ENCODE data around the gene DDX49. TPM values are rescaled to one million over a fixed set of nuclear protein-coding genes. Genes with fewer than 3 reads are reported as not detected.
"Not testable (repeated sequence)": the region's sequence is repeated elsewhere in the genome, so short reads cannot be mapped to it uniquely, and the experiment has no call there.

Gene DDX49
- total RNA-seq, 1 experiment from 2014 or later: 47.9 TPM

DNA sequence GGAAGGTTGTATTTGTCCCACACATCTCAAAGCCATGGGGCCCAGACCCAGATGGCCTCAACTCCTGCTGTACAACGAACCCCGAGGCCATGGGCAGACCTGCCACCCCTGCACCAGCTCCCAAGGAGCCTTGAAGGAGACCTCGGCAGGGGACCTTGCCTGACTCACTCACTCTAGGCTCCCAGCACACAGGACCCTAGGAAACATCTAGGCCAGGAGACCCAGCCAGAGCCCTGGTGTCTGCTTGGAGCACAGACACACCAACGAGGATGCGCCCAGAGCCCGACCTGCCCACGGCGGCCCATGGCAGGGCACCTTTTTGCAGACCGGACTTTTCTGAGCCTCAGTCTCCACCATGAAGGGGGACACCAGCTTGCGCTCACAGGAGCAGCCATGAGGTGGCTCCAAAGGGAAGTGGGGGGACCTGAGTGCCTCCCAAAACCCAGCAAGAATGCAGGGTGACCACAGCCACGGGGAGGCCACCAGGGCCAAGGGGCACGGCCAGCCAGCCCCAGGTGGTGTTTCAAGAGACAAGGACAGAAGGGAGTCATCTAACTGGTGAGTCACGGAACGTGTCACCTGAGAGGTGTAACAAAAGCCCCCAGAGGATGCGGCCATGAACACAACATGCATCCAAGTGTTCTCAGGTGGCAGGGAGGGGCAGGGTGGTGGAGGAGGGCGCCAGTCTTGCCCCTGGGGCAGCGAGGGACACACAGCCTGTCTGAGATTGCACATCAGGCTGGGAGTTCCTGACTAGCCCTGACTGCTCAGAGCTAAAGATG is 18.6 kb upstream of the DDX49 start:
- ChIA-PET CTCF (interaction anchor here (1.3 kb wide), 1 partner anchor 54 kb away, joined by 4 read pairs; no protein-coding TSS in a partner anchor), POLR2A (no interaction called here)
- Mint-ChIP-seq H3K4me1 (no peaks in the 10 kb centered on the region), H3K9me3 (no peaks in the 10 kb centered on the region), H3K27me3 (ENCODE audit: low read depth) (peaks cover 16% of the 10 kb centered on the region), H3K4me3 (no peak overlapping the region), H3K27ac (no peak overlapping the region), H3K36me3 (peaks cover 5% of the 10 kb centered on the region; the same call in 1 of the 2 replicates)
- TF ChIP-seq CREM (CRISPR knock-in tag; IDR thresholded peaks at IDR 0.05) (no peak), ZNF512 (CRISPR knock-in tag; IDR thresholded peaks at IDR 0.05; ENCODE audit: borderline replicate concordance) (no peak), ZNF416 (CRISPR knock-in tag; IDR thresholded peaks at IDR 0.05) (no peak), ZNF138 (CRISPR knock-in tag; conservative IDR thresholded peaks at IDR 0.05) (no peak), FOXP1 (CRISPR knock-in tag; IDR thresholded peaks at IDR 0.05; ENCODE audit: borderline replicate concordance) (no peak), JUN (CRISPR knock-in tag; IDR thresholded peaks at IDR 0.05) (no peak), NFE2L1 (CRISPR knock-in tag; IDR thresholded peaks at IDR 0.05) (no peak), ZNF263 (CRISPR knock-in tag; IDR thresholded peaks at IDR 0.05; ENCODE audit: low read depth) (no peak), OVOL2 (CRISPR knock-in tag; IDR thresholded peaks at IDR 0.05; ENCODE audit: borderline replicate concordance) (no peak), FOXJ3 (CRISPR knock-in tag; IDR thresholded peaks at IDR 0.05; ENCODE audit: borderline replicate concordance) (no peak)
- TF ChIP-seq, protein P1, sequence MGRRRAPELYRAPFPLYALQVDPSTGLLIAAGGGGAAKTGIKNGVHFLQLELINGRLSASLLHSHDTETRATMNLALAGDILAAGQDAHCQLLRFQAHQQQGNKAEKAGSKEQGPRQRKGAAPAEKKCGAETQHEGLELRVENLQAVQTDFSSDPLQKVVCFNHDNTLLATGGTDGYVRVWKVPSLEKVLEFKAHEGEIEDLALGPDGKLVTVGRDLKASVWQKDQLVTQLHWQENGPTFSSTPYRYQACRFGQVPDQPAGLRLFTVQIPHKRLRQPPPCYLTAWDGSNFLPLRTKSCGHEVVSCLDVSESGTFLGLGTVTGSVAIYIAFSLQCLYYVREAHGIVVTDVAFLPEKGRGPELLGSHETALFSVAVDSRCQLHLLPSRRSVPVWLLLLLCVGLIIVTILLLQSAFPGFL (CRISPR knock-in tag; IDR thresholded peaks at IDR 0.05; ENCODE audit: borderline replicate concordance): no peak
- TF ChIP-seq, protein P2, sequence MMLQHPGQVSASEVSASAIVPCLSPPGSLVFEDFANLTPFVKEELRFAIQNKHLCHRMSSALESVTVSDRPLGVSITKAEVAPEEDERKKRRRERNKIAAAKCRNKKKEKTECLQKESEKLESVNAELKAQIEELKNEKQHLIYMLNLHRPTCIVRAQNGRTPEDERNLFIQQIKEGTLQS (CRISPR knock-in tag; conservative IDR thresholded peaks at IDR 0.05): no peak
- ATAC-seq: no peak
- DNase-seq (ENCODE audit: low spot score): no peak

- ATAC-seq: no peak
- CTCF ChIA-PET: interaction anchor here (1.3 kb wide), 1 partner anchor 55 kb away, joined by 4 read pairs; no protein-coding TSS in a partner anchor
- POLR2A ChIA-PET: no interaction called here
- DNase-seq (ENCODE audit: low spot score): no peak
- Mint-ChIP-seq H3K4me1 (no peaks in the 10 kb centered on the region), H3K27ac (no peak overlapping the region), H3K9me3 (no peaks in the 10 kb centered on the region), H3K27me3 (ENCODE audit: low read depth) (peaks cover 14% of the 10 kb centered on the region), H3K36me3 (peaks cover 8% of the 10 kb centered on the region; the same call in 1 of the 2 replicates), H3K4me3 (no peak overlapping the region)
- TF ChIP-seq MXD4 (CRISPR knock-in tag; IDR thresholded peaks at IDR 0.05; ENCODE audit: borderline replicate concordance) (no peak), NR3C1 (CRISPR knock-in tag; conservative IDR thresholded peaks at IDR 0.05; ENCODE audit: low read depth) (no peak), E2F5 (CRISPR knock-in tag; IDR thresholded peaks at IDR 0.05) (no peak), PRRX2 (CRISPR knock-in tag; IDR thresholded peaks at IDR 0.05) (no peak), TP53 (CRISPR knock-in tag; IDR thresholded peaks at IDR 0.05) (no peak), E2F1 (CRISPR knock-in tag; IDR thresholded peaks at IDR 0.05) (no peak), ZBTB43 (CRISPR knock-in tag; IDR thresholded peaks at IDR 0.05) (no peak), RELA (CRISPR knock-in tag; IDR thresholded peaks at IDR 0.05; ENCODE audit: borderline replicate concordance) (no peak), ETV6 (CRISPR knock-in tag; IDR thresholded peaks at IDR 0.05) (no peak)
- TF ChIP-seq, protein P3, sequence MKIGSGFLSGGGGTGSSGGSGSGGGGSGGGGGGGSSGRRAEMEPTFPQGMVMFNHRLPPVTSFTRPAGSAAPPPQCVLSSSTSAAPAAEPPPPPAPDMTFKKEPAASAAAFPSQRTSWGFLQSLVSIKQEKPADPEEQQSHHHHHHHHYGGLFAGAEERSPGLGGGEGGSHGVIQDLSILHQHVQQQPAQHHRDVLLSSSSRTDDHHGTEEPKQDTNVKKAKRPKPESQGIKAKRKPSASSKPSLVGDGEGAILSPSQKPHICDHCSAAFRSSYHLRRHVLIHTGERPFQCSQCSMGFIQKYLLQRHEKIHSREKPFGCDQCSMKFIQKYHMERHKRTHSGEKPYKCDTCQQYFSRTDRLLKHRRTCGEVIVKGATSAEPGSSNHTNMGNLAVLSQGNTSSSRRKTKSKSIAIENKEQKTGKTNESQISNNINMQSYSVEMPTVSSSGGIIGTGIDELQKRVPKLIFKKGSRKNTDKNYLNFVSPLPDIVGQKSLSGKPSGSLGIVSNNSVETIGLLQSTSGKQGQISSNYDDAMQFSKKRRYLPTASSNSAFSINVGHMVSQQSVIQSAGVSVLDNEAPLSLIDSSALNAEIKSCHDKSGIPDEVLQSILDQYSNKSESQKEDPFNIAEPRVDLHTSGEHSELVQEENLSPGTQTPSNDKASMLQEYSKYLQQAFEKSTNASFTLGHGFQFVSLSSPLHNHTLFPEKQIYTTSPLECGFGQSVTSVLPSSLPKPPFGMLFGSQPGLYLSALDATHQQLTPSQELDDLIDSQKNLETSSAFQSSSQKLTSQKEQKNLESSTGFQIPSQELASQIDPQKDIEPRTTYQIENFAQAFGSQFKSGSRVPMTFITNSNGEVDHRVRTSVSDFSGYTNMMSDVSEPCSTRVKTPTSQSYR (CRISPR knock-in tag; IDR thresholded peaks at IDR 0.05): no peak
- TF ChIP-seq, protein P4, sequence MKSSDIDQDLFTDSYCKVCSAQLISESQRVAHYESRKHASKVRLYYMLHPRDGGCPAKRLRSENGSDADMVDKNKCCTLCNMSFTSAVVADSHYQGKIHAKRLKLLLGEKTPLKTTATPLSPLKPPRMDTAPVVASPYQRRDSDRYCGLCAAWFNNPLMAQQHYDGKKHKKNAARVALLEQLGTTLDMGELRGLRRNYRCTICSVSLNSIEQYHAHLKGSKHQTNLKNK (CRISPR knock-in tag; IDR thresholded peaks at IDR 0.05): no peak
Measured at GRCh38 chr19:18901491-18901890, 18.0 kb upstream of the DDX49 start.

DNA sequence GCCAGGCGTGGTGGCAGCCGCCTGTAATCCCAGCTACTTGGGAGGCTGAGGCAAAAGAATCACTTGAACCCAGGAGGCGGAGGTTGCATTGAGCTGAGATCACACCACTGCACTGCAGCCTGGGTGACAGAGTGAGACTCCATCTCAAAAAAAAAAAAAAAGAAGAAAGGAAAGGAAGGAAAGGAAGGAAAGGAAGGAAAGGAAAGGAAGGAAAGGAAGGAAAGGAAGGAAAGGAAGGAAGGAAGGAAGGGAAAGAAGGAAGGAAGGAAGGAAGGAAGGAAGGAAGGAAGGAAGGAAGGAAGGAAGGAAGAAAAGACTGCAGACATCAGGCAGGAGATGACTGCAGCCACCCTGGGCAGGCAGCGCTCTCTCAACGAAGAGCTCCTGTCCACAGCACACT is 17.0 kb upstream of the DDX49 start:
- POLR2A ChIA-PET; H3K4me1 Mint-ChIP-seq; H3K9me3 Mint-ChIP-seq; H3K36me3 Mint-ChIP-seq; DNase-seq (ENCODE audit: low spot score); H3K27ac Mint-ChIP-seq; H3K4me3 Mint-ChIP-seq; H3K27me3 Mint-ChIP-seq (ENCODE audit: low read depth); ATAC-seq: not testable (repeated sequence)
- CTCF ChIA-PET: interaction anchor here (1.3 to 1.6 kb wide), 2 partner anchors 17 to 55 kb away, joined by 3 to 4 read pairs; partner anchors contain the start of genes COPE and DDX49

Measured in WTC11 (cell line).